GM23248 (cell line): ENCODE measurements around the gene UMAD1.

Experiments
- EZH2 ChIP-seq: fragments of 200-600 bp; sonication (generic); IDR thresholded peaks from 2 replicates; pipeline ENCODE4 v1.6.1; 2018; ENCODE audit warnings: antibody characterized with exemption, mild to moderate bottlenecking; ENCODE audit not compliant: insufficient read depth, poor library complexity, severe bottlenecking
- EZH2phosphoT487 ChIP-seq: fragments of 200-600 bp; sonication (generic); IDR thresholded peaks from 2 replicates; pipeline ENCODE4 v1.6.1; 2018; ENCODE audit warnings: antibody characterized with exemption, moderate library complexity, mild to moderate bottlenecking, low read depth; ENCODE audit not compliant: insufficient read depth

GRCh38 chr7:7881581-7881980 lies 241.0 kb downstream of the UMAD1 start:
- TF ChIP-seq EZH2 = no peak
- TF ChIP-seq EZH2phosphoT487 = no peak
